NB4 (cell line): ENCODE measurements around the gene EPS8L1.
"Not testable (repeated sequence)": the region's sequence is repeated elsewhere in the genome, so short reads cannot be mapped to it uniquely, and the experiment has no call there.

Source experiments
- MYC ChIP-seq: IDR thresholded peaks from 2 replicates; pipeline ENCODE4 v1.6.1; 2011; ENCODE audit warnings: low read depth, low read length
- POLR2A ChIP-seq: IDR thresholded peaks from 2 replicates; pipeline ENCODE4 v1.6.1; 2011; ENCODE audit warnings: mild to moderate bottlenecking; ENCODE audit not compliant: insufficient read length; ENCODE audit errors: extremely low read depth
- TF ChIP-seq, protein P1 (sequence below): IDR thresholded peaks from one replicate; pipeline ENCODE4 v1.5.1; 2012; ENCODE audit warnings: low read depth, low read length

DNA sequence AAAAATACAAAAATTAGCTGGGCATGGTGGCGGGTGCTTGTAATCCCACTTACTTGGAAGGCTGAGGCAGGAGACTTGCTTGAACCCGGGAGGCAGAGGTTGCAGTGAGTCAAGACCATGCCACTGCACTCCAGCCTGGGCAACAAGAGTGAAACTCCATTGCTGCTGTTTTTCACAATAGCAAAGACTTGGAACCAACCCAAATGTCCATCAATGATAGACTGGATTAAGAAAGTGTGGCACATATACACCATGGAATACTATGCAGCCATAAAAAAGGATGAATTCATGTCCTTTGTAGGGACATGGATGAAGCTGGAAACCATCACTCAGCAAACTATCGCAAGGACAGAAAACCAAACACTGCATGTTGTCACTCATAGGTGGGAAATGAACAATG lies 31.6 kb downstream of the EPS8L1 start:
- TF ChIP-seq, protein P1, sequence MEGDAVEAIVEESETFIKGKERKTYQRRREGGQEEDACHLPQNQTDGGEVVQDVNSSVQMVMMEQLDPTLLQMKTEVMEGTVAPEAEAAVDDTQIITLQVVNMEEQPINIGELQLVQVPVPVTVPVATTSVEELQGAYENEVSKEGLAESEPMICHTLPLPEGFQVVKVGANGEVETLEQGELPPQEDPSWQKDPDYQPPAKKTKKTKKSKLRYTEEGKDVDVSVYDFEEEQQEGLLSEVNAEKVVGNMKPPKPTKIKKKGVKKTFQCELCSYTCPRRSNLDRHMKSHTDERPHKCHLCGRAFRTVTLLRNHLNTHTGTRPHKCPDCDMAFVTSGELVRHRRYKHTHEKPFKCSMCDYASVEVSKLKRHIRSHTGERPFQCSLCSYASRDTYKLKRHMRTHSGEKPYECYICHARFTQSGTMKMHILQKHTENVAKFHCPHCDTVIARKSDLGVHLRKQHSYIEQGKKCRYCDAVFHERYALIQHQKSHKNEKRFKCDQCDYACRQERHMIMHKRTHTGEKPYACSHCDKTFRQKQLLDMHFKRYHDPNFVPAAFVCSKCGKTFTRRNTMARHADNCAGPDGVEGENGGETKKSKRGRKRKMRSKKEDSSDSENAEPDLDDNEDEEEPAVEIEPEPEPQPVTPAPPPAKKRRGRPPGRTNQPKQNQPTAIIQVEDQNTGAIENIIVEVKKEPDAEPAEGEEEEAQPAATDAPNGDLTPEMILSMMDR = not testable (repeated sequence)
- TF ChIP-seq POLR2A, MYC: not testable (repeated sequence)
